HG03064 (cell line): ENCODE data around the gene ZNRD2.

Experiments
- ATAC-seq: cut with Tn5 transposase; IDR thresholded peaks from one replicate; pipeline ENCODE4 v1.9.1; 2021; ENCODE audit warnings: low read depth; ENCODE audit not compliant: unreplicated experiment

The ZNRD2 gene

DNA sequence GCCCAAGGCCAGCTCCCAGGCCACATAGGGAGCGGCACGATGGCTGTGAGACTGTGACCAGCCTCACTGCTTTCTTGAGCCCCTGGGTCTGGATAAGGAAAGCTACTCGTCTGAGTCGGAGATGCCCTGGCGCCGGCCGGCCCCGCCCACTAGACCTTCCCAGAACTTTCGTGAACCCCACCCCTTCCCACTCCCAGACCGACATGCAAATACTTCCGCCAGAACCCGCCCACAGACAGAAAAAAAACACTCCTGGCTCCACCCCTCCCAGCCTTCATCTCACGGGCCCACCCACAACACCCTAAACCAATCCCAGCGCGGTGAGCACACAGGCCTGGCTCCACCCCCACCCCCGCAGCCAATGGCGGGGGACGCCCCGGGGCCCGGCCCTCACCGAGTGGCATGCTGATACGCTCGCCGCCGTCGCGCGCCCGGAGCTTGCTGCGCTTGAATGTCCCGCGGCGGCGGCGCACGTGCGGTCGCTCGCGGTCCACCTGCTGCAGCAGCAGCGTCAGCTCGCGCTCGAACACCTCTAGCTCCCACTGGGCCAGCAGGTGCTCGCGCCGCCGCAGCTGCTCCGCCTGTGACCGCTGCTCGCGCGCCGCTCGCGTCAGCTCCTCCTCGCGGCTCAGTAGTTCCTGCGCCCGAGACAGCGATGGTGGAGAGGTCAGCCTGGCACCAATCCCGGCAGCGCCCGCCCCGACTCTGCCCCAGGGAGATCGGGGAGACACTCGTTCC lies 36.8 kb downstream of the ZNRD2 start:
- no peak for ATAC-seq

DNA sequence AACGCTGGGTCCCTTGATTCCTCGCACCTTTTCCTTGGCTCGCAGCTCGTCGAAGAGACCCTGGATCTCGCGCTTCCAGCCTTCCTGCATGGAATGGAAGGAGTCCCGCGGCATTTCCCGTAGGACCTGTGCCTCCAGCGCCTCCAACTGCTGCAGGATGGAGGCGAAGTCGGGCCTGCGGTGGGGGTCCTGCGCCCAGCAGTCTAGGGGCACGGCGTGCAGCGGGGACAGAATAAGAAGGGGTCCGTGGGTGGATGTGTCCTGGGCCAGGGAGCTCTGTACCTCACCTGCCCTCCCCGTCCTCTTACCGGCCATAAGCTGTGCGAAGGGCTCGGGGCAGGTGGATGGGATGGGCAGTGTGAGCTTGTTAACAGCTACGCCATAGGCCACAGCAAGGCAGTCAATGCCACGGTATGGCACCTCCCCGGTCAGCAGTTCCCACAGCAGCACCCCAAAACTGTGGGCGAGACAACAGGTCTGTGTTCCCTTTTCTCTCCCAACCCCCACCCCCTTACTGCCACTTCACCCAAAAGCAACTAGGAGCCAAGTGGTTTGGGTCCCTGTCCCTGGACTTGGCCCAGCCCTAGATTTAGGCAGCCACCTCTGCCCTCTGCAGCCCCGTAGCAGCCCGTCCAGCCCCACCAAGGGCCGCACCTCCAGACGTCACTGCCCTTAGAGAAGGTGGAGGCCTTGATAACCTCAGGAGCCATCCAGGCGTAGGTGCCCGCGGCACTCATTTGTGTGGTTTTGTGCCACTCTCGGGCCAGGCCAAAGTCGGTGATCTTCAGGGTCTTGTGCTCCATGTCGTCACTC lies 37.5 kb downstream of the ZNRD2 start:
- no peak for ATAC-seq

- ATAC-seq = no peak
Measured at GRCh38 chr11:65609229-65609628, 39.0 kb downstream of the ZNRD2 start.

- ATAC-seq = no peak
Measured at GRCh38 chr11:65609665-65610064, 39.4 kb downstream of the ZNRD2 start.

- no peak for ATAC-seq
Measured at GRCh38 chr11:65610404-65610803, 40.1 kb downstream of the ZNRD2 start.

DNA sequence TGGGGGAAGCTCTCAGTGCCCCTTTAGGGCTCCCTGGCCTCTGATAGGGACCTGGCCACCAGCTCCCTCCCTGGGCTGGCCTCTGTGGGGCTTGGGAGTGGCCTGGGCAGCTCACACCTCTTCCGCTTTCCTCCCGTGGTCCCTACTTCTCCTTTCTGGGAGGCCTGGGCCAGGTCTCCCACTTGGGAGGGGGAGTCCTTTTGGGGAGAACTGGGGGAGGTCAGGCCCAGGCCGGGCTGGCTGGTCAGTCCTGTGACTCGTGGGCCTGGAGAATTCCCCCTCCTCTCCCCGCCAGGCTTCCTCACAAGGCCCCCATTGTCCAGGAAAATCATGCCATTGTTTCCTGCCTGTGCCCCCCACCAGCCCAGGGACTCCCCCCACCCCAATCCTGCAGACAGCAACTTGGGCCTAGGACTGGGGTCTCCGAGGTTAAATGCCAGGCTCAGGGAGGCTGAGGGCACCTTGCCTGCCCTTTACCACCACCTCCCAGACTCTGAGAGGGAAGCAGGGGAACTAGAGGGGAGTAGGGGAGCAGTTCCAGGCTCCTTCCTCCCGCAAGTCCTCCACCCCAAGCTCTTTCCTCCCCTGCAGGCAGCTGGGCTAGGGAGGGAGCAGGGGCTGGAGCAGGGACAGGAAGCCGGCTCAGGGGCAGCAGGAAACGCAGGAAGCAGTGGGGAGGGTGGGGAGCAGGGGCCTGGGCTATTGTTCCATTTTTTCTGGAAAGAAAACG lies 40.9 kb downstream of the ZNRD2 start:
- no peak for ATAC-seq

DNA sequence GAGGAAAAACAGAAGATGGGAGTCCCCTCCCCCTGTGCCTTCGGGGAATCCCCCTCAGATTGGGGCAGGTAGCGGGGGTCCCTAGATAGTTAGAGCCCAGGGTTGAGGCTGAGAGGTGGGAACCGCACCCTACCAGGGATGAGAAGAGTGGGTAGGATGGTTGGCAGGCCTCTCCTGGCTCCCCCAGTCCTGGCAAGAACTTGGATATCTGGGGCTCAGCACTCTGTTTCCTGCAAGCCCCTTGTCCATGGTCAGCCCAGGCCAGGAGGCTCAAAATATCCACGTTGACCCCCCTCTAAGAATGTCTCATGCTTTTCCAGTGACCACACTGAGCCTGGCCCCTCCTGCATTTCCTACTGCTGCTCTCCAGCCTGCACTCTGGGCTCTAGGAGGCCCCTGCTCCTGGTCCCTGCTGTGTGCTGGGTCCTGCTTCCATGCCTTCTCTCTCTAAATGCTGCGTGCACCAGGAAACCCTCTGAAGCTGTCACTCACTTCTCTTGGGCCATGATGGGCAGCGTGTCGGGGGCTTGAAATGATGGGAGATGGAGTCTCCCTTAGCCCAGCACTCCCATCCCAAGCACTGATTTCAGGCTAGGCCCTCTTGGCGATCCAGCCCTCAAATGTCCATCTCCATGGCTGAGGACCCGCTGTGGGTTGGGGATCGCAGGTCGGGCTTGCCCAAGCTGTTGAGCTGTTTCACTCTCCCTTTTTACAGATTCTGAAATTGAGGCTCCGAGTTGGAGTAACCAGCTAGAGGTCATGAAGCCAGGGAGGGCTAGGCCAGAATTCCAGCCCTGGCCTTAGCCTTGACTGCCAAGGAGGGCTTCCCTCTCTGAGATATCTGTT lies 41.7 kb downstream of the ZNRD2 start:
- ATAC-seq = no peak

DNA sequence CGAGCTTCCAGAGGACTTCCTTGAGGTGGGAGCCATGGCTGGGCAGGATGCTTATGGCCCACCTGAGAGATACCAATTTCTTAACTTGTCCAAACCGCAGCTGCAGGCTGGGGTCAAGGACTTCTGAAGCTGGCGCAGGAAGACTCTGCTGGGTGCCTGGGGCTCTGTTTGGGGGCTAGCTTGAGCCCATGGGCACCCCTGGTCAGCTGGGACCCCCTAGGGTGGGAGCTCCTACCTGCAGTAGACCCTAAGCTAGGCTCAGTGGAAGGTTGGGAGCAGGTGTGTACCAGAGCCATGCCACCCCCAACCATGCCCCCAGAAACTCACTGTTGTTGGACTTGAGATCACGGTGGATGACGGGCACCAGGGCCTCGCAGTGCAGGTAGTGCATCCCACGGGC lies 42.4 kb downstream of the ZNRD2 start:
- ATAC-seq = no peak

GRCh38 chr11:65613091-65613928 lies 43.0 kb downstream of the ZNRD2 start:
- no peak for ATAC-seq

- peak; percentile 72 for ATAC-seq
Measured at GRCh38 chr11:65615229-65615949, 45.1 kb downstream of the ZNRD2 start, which contains the start of gene PCNX3. Gene PCNX3, plus strand, starts transcription at chr11:65615776. Its CDS starts 536 bp downstream, at chr11:65616312.

GRCh38 chr11:65615950-65616574 lies 45.8 kb downstream of the ZNRD2 start:
- ATAC-seq = peak; percentile 7

GRCh38 chr11:65616575-65617001 lies 46.3 kb downstream of the ZNRD2 start:
- ATAC-seq = no peak

- no peak for ATAC-seq
Measured at GRCh38 chr11:65617136-65617850, 47.0 kb downstream of the ZNRD2 start.

- ATAC-seq = no peak
Measured at GRCh38 chr11:65617990-65618751, 47.9 kb downstream of the ZNRD2 start.

GRCh38 chr11:65618763-65619162 lies 48.5 kb downstream of the ZNRD2 start:
- no peak for ATAC-seq

DNA sequence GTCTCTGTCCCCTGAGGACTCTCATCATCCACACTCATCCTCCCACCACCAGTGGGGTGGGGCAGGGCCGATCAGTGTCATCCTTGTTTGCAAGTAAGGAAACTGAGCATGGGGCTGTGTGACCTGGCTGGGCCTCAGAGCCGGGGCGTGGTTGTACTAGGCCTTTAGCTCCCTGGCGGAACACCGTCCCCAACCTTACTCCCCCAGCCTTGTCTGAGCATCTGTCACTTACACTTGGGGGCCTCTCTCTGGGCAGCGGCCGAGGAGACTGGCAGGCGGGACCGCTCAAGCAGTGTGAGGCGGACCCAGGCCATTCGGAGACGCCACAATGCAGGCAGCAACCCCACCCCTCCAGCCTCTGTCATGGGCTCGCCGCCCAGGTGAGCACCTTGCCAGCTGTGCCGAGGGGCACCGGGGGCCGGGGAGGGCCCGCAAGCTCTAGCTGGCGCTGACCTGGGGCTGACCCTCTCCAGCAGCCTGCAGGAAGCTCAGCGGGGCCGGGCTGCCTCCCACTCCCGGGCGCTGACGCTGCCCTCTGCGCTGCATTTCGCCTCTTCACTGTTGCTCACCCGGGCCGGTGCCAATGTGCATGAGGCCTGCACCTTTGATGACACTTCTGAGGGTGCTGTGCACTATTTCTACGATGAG lies 49.1 kb downstream of the ZNRD2 start:
- ATAC-seq = no peak
